Heart right ventricle (tissue), 16 donors: ENCODE measurements around the gene IFNA14. TPM values are rescaled to one million over a fixed set of nuclear protein-coding genes. Genes with fewer than 3 reads are reported as not detected.
"Not testable (repeated sequence)": the region's sequence is repeated elsewhere in the genome, so short reads cannot be mapped to it uniquely, and the experiment has no call there.

ENCODE experiments used
- ATAC-seq, 8 donors: fragments of 200-7000 bp; cut with Tn5 transposase; one replicate each; pipeline ENCODE4 v1.9.1; 2020; ENCODE audit warnings: mild to moderate bottlenecking in 8 of 8, moderate library complexity in 8 of 8, moderate number of reproducible peaks in 1 of 8
- DNase-seq, 2 donors: peaks; one replicate each; pipeline ENCODE4 v3.0.0-alpha.2; 2020
- H3K27ac ChIP-seq, 10 donors: fragments of 200-600 bp; sonication (generic) in 2 of 10; one replicate each; pipeline versions ENCODE4 v1.5.0 to v1.8.0; 2020 to 2022; ENCODE audit warnings: mild to moderate bottlenecking in 3 of 10
- H3K27me3 ChIP-seq, 7 donors: fragments of 200-600 bp; one replicate each; pipeline ENCODE4 v1.8.0; 2021 to 2022; ENCODE audit warnings: mild to moderate bottlenecking in 2 of 7
- H3K36me3 ChIP-seq, 9 donors: fragments of 200-600 bp; sonication (generic) in 1 of 9; one replicate each; pipeline versions ENCODE4 v1.5.0 to v1.8.0; 2020 to 2022; ENCODE audit warnings: mild to moderate bottlenecking in 2 of 9
- H3K4me1 ChIP-seq, 9 donors: fragments of 200-600 bp; sonication (generic) in 1 of 9; one replicate each; pipeline versions ENCODE4 v1.5.0 to v1.8.0; 2020 to 2022; ENCODE audit warnings: mild to moderate bottlenecking in 4 of 9
- H3K4me3 ChIP-seq, 10 donors: fragments of 200-600 bp; sonication (generic) in 2 of 10; one replicate each; pipeline versions ENCODE4 v1.5.0 to v1.8.0; 2020 to 2022; ENCODE audit warnings: mild to moderate bottlenecking in 7 of 10, moderate library complexity in 2 of 10
- H3K9me3 ChIP-seq, 11 donors: fragments of 200-600 bp in 10 of 11; sonication (generic) in 2 of 11; one replicate each; pipeline versions ENCODE4 v1.5.0 to v1.8.0; 2013 to 2022; ENCODE audit warnings: mild to moderate bottlenecking in 2 of 11, control low read depth in 1 of 11, moderate library complexity in 1 of 11
- CTCF ChIP-seq, 9 donors: fragments of 200-600 bp; sonication (generic) in 2 of 9; IDR thresholded peaks; one replicate each; pipeline versions ENCODE4 v1.5.0 to v1.8.0; 2021 to 2022; ENCODE audit warnings: antibody characterized with exemption in 9 of 9, mild to moderate bottlenecking in 5 of 9, moderate library complexity in 1 of 9
- WGBS, 2 donors: extraction: QIAGEN DNeasy Blood & Tissue Kit; methylation state at CpG; one replicate each; pipeline ENCODE4 v1.1.7; 2013; ENCODE audit warnings: inconsistent platforms in 1 of 2; 5-methylcytosine and 5-hydroxymethylcytosine counted together
- intact Hi-C, 10 donors: fragments of 100-400 bp; cut with DNase I; formaldehyde crosslinking; loops; one replicate each; pipeline versions ENCODE4 v1.11.1 to v1.14.2; 2022
- polyA plus RNA-seq, 2 donors: library from polyadenylated mRNA; stranded (reverse); fragments of 200-250 nt; gene quantifications; one replicate each; pipeline ENCODE4 v1.2.3, GENCODE V29; 2013
- total RNA-seq, 10 donors: library from RNA; stranded (reverse); fragmentation: NEBNext Ultra II Directional in 3 of 10; extraction: Animal tissue kit (Norgen Biotek cat#: 25700) in 3 of 10; gene quantifications; one replicate each; pipeline versions ENCODE4 v1.2.1 to v1.2.4, GENCODE V29; 2021 to 2023
- donor health status: Arrhythmogenic right ventricular cardiomyopathy.
- donor health status: ischemic (EF 13 %, LVEDD 7.1; RV severe dilation, severe dysfunction).
- donor health status: healthy with polysubstance abuse.
- donor health status: DM: no; HTN: yes; CAD: no.
- donor health status: DM: no; HTN: no; CAD: no.
- donor health status: ischemic (EF 25% LVEDD 6.9; RV normal size, moderate dysfunction).
- donor health status: ischemic (EF 25% LVEDD 5.7; RV mildly dilated, moderate dysfunction).
- donor health status: healthy.
- donor health status: DM: yes; HTN: yes; CAD: no.
- donor health status: Ischemic cardiomyopathy.
- donor health status: ischemic (EF 35%, LVEDD 5.7; RV mildly dilated, moderate dysfunction).
- donor health status: nonischemic (EF 11% LVEDD 7.7; RV severe dilation, severe dysfunction).
- donor health status: DM: yes; HTN: yes; CAD: no.
- donor health status: PGD.
- donor health status: ischemic (EF 29% LVEDD 5.4; RV normal size, mild dysfunction).
- donor health status: nonischemic (EF 23%, LVEDD 6.1; RV moderate dilation, normal function).

Gene IFNA14
- total and polyA plus RNA-seq, 12 donors, result not detected

DNA sequence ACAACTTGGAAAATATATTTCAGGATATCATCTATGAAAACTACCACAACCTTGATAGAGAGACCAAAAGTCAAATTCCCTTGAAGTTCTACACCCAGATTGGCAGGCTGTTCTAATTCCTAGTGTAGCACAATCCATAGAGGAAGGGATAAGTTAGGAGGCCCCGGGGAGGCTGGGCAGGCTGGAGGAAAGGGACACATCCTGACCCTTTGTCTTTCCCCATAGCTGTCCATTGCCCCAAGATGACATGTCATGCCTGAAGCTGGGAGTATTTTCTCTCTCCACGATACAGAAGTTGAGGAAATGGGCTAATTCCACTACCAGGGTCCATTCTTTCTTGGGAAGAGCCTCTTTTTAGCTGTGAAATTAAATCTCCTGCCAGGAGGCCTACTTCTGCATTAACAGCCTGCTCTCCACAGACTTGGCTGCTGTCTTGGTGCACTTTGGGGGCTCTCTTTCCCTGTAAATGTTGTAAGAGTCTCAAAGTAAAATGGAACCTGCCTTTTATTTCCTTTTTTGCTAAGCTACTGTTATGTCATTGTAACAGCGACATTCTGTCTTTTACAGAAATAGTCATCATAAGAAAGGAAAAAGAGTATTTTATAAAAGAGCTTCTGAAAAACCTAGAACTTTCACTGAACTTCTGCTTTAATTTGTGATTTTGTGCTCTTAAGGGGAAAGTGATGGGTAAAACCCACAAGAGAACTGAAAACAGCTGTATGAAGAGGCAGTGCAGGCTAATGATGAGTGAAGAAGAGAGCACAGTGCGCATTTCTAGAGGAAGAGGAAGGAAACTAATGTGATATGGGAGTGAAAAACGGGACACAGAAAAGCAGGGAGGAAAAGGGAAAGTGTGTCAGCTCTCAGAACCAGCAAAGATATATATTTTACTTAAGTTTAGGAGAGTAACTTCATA, 26.1 kb downstream of the IFNA14 start:
- not testable (repeated sequence) for H3K36me3 ChIP-seq, H3K4me3 ChIP-seq, H3K27me3 ChIP-seq, H3K4me1 ChIP-seq, DNase-seq, H3K27ac ChIP-seq, ATAC-seq, H3K9me3 ChIP-seq
- peak in 4 of 9 donors; percentile 15 to 42 (median 27) for TF ChIP-seq CTCF (IDR thresholded peaks at IDR 0.05)
- 33 to 35% methylated on average over 4 of the region's 5 CpGs for WGBS, 2 donors
- intact Hi-C loops, result loop anchor here in 1 of 10 donors (10.0 kb wide), 1 partner anchor 59 kb away; no protein-coding TSS in a partner anchor

- not testable (repeated sequence) for ATAC-seq
- WGBS, 2 donors, result 57 to 66% methylated on average over 2 of the region's 2 CpGs
These were observed 27.6 kb downstream of the IFNA14 start for GRCh38 chr9:21212160-21212559.

GRCh38 chr9:21210782-21211181, 29.0 kb downstream of the IFNA14 start:
- H3K27me3 ChIP-seq, H3K27ac ChIP-seq, H3K4me1 ChIP-seq, H3K4me3 ChIP-seq, H3K36me3 ChIP-seq, ATAC-seq, H3K9me3 ChIP-seq, DNase-seq: not testable (repeated sequence)
- 84 to 86% methylated on average over 2 of the region's 2 CpGs for WGBS, 2 donors
- intact Hi-C loops, result loop anchor here in 1 of 10 donors (10.0 kb wide), 1 partner anchor 56 kb away; no protein-coding TSS in a partner anchor

More at GRCh38 chr9:21212160-21212559, 27.6 kb downstream of the IFNA14 start:
- intact Hi-C loops, result loop anchor here in 1 of 10 donors (10.0 kb wide), 1 partner anchor 57 kb away; no protein-coding TSS in a partner anchor
- not testable (repeated sequence) for H3K27ac ChIP-seq, H3K9me3 ChIP-seq, H3K4me1 ChIP-seq, H3K4me3 ChIP-seq, H3K27me3 ChIP-seq, DNase-seq, H3K36me3 ChIP-seq

DNA sequence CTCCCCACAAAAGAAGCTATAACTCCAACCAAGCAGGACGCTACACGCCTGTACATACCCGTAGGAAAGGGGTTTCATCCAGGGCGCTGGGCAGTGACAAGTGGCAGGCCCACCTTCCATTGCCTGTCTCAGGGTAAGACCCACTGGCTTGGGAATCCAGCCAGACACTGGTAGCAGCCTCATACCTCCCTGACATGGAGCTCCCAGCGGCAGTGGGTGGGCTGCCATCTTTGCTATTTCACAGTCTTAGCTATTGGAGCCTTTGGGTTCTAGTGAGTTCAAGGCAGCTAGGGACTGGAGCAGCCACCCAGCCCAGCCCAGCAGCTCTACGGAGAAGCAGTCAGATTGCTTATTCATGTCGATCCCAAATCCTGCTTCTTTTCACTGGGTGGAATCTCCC, 29.5 kb downstream of the IFNA14 start:
- ATAC-seq (no peak), DNase-seq (no peak)
- Histone ChIP-seq H3K9me3 (no peaks in the 10 kb centered on the region), H3K4me3 (no peak overlapping the region), H3K27me3 (peaks cover 0 to 3% (median 0%) of the 10 kb centered on the region in 7 donors), H3K36me3 (no peaks in the 10 kb centered on the region), H3K27ac (no peak overlapping the region), H3K4me1 (no peaks in the 10 kb centered on the region)
- WGBS, 2 donors, result 89 to 90% methylated on average over 7 of the region's 7 CpGs
- intact Hi-C loops, result loop anchor here in 1 of 10 donors (10.0 kb wide), 1 partner anchor 56 kb away; no protein-coding TSS in a partner anchor
- TF ChIP-seq CTCF (IDR thresholded peaks at IDR 0.05), result no peak

DNA sequence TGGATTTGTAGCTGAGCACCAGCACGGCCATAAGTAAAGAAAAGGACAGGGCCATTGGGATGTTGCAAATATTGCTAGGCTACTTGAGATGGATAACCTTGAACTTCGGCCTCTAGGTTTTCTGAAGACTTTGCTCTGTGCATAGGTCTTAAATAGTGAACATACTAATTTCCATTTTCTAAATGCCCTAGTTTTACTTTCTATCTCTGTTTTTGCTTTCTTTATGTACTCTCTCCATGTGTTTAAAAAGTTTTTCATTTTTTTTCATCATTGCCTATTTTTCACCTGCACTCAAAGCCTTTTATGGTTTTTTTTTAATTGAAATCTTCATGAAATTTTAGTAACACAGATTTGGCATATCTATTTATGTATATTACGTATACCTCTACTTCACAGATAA, 32.8 kb downstream of the IFNA14 start, which contains the start of gene IFNA10:
Gene IFNA10 (minus strand): TSS at position 101 of the 400 bp plus-strand sequence. CDS start 46 bp downstream, at position 55.
- DNase-seq, H3K36me3 ChIP-seq, ATAC-seq, H3K4me3 ChIP-seq, H3K9me3 ChIP-seq, intact Hi-C loops, H3K4me1 ChIP-seq, H3K27ac ChIP-seq: not testable (repeated sequence)
- peaks cover 0 to 11% (median 0%) of the 10 kb centered on the region in 7 donors for H3K27me3 ChIP-seq
- WGBS, 2 donors, result 81 to 90% methylated on average over 3 of the region's 3 CpGs
